Measurements from ENCODE around the gene PDX1. TPM values are rescaled to one million over a fixed set of nuclear protein-coding genes. Genes with fewer than 3 reads are reported as not detected.

Gene PDX1
- total RNA-seq, 1 experiment from 2014 or later = 1.7 TPM

GRCh38 chr13:27967203-27967735, 47.5 kb downstream of the PDX1 start:
- TSS peak; percentile 37 for BruUV-seq (replicated peaks)

More at GRCh38 chr13:27967203-27967735, 47.5 kb downstream of the PDX1 start:
- DNase-seq (ENCODE audit: low read depth, low spot score) = no peak
- no peak overlapping the region for H2AFZ ChIP-seq (ENCODE audit: low read depth, low read length, poor library complexity, severe bottlenecking)
- H3K4me1 ChIP-seq (ENCODE audit: control insufficient read depth in 1 of 2, insufficient read depth in 2 of 2, low read length in 2 of 2) = peaks cover 6 to 20% of the 10 kb centered on the region in 2 experiments; a peak in 3 of 4 replicates
- ChIA-PET RAD21 (ENCODE audit: low non-redundant PET in 1 of 2, low total read pairs in 2 of 2, uncharacterized antibody in 2 of 2, unreplicated experiment in 2 of 2) (no interaction called here), POLR2A (no interaction called here), CTCF (interaction anchor here (1.8 to 2.9 kb wide), 4 partner anchors 13 to 605 kb away, joined by 6 to 14 read pairs (median 12); no protein-coding TSS in a partner anchor)
- no peaks in the 10 kb centered on the region for H3K9me3 ChIP-seq (ENCODE audit: control insufficient read depth in 1 of 2, insufficient read depth in 1 of 2, low read depth in 1 of 2, low read length in 2 of 2)
- H3K79me2 ChIP-seq (ENCODE audit: insufficient read depth, low read length) = peaks cover 40% of the 10 kb centered on the region
- peak overlapping the region; percentile 81 to 84 for H3K4me3 ChIP-seq (replicated peaks in 1 of 2; ENCODE audit: low read depth in 1 of 2, low read length in 2 of 2)
- no peaks in the 10 kb centered on the region for H3K27me3 ChIP-seq (ENCODE audit: insufficient read depth, low read length)
- H3K27ac ChIP-seq (ENCODE audit: low read depth, low read length) = peak overlapping the region; percentile 83
- intact Hi-C loops (cut with micrococcal nuclease) = loop anchor here (5.0 kb wide), 1 partner anchor 585 kb away; no protein-coding TSS in a partner anchor
- peak overlapping the region; percentile 97 for H3K4me2 ChIP-seq (ENCODE audit: low read length)
- no peaks in the 10 kb centered on the region for H3K9me2 ChIP-seq (ENCODE audit: insufficient read depth)
- H4K20me1 ChIP-seq (ENCODE audit: insufficient read depth) = no peaks in the 10 kb centered on the region
- H3K9ac ChIP-seq (ENCODE audit: low read length) = peak overlapping the region; percentile 94
- ATAC-seq = no peak
- H3K36me3 ChIP-seq (ENCODE audit: control insufficient read depth in 1 of 2, insufficient read depth in 2 of 2, low read length in 2 of 2) = peaks cover 0 to 4% of the 10 kb centered on the region in 2 experiments; a peak in 1 of 4 replicates
- no peak for TF ChIP-seq ZFX (IDR thresholded peaks at IDR 0.05)
- TF ChIP-seq FOSL1 (IDR thresholded peaks at IDR 0.05; ENCODE audit: low read depth) = no peak
- TF ChIP-seq, protein P1, sequence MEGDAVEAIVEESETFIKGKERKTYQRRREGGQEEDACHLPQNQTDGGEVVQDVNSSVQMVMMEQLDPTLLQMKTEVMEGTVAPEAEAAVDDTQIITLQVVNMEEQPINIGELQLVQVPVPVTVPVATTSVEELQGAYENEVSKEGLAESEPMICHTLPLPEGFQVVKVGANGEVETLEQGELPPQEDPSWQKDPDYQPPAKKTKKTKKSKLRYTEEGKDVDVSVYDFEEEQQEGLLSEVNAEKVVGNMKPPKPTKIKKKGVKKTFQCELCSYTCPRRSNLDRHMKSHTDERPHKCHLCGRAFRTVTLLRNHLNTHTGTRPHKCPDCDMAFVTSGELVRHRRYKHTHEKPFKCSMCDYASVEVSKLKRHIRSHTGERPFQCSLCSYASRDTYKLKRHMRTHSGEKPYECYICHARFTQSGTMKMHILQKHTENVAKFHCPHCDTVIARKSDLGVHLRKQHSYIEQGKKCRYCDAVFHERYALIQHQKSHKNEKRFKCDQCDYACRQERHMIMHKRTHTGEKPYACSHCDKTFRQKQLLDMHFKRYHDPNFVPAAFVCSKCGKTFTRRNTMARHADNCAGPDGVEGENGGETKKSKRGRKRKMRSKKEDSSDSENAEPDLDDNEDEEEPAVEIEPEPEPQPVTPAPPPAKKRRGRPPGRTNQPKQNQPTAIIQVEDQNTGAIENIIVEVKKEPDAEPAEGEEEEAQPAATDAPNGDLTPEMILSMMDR (IDR thresholded peaks at IDR 0.05 in 2 of 3, conservative IDR thresholded peaks at IDR 0.05 in 1 of 3; ENCODE audit: borderline replicate concordance in 1 of 3, insufficient read depth in 1 of 3, low read depth in 2 of 3, low read length in 2 of 3) = no peak
- no peak for TF ChIP-seq SIN3A (IDR thresholded peaks at IDR 0.05; ENCODE audit: low read depth)
- TF ChIP-seq POLR2AphosphoS5 (IDR thresholded peaks at IDR 0.05; ENCODE audit: low read depth, low read length) = no peak
- no peak for TF ChIP-seq CEBPB (IDR thresholded peaks at IDR 0.05; ENCODE audit: low read depth)

All from HCT116 (cell line).